ENCODE measurements around the gene TMEM185B. TPM values are rescaled to one million over a fixed set of nuclear protein-coding genes. Genes with fewer than 3 reads are reported as not detected.

TMEM185B gene
- total and polyA plus RNA-seq, 10 of the 15 experiments (the other 5 are each of a cell fraction or from before 2014, with no cell fraction given): 2.4 to 20.9 (median 14.5) TPM

DNA sequence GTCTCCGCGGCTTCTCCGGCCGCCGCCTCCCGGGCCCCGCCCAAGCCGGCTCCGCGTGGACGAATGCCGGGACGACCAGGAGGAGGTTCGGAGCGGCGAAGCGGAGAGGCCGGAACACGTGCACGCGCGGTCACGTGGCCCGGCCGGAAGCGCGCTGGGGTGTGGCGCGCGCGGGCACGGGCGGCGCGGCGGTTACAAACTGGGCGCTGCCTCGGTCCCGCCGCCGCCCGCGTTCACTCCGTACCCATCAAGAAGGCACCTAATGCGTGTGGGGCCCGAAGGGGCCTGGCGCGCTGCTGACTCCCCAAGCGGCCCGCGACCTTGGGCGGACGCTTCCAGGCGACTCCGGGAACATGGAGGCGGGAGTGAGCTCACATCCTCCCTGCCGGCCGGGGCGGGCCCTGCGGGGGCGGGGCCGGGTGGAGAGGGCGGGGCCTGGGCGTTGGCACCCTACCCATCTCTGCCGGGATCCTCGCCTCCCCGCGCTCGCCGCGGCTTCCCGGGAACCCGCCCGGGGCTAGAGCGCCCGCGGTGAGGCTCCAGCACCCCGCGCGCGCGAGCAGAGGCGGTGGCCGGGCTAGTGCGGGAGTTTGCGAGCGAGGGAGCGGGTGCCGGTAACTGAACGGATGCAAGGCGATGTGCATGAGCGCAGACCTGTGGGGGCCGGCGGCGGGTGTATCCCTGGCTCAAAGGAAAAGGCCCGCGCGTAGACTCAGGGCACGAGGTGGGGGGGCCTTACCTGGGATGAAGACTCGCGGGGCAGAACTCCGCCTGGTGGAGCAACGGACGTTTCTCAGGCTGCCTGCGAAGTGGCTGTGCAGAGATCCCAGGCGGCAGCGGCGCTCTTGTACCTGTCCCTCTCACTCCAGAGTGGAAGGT, at the start of gene TMEM185B (continued):
- TF ChIP-seq, protein P1, sequence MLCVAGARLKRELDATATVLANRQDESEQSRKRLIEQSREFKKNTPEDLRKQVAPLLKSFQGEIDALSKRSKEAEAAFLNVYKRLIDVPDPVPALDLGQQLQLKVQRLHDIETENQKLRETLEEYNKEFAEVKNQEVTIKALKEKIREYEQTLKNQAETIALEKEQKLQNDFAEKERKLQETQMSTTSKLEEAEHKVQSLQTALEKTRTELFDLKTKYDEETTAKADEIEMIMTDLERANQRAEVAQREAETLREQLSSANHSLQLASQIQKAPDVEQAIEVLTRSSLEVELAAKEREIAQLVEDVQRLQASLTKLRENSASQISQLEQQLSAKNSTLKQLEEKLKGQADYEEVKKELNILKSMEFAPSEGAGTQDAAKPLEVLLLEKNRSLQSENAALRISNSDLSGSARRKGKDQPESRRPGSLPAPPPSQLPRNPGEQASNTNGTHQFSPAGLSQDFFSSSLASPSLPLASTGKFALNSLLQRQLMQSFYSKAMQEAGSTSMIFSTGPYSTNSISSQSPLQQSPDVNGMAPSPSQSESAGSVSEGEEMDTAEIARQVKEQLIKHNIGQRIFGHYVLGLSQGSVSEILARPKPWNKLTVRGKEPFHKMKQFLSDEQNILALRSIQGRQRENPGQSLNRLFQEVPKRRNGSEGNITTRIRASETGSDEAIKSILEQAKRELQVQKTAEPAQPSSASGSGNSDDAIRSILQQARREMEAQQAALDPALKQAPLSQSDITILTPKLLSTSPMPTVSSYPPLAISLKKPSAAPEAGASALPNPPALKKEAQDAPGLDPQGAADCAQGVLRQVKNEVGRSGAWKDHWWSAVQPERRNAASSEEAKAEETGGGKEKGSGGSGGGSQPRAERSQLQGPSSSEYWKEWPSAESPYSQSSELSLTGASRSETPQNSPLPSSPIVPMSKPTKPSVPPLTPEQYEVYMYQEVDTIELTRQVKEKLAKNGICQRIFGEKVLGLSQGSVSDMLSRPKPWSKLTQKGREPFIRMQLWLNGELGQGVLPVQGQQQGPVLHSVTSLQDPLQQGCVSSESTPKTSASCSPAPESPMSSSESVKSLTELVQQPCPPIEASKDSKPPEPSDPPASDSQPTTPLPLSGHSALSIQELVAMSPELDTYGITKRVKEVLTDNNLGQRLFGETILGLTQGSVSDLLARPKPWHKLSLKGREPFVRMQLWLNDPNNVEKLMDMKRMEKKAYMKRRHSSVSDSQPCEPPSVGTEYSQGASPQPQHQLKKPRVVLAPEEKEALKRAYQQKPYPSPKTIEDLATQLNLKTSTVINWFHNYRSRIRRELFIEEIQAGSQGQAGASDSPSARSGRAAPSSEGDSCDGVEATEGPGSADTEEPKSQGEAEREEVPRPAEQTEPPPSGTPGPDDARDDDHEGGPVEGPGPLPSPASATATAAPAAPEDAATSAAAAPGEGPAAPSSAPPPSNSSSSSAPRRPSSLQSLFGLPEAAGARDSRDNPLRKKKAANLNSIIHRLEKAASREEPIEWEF (IDR thresholded peaks at IDR 0.05; ENCODE audit: insufficient replicate concordance, low read depth, low read length): no peak
- TF ChIP-seq SUZ12 (IDR thresholded peaks at IDR 0.05; ENCODE audit: unreplicated experiment) (no peak), YY1 (IDR thresholded peaks at IDR 0.05; ENCODE audit: low read depth, low read length) (peak; percentile 84), SREBF2 (IDR thresholded peaks at IDR 0.05; ENCODE audit: low read length) (no peak), NRF1 (conservative IDR thresholded peaks at IDR 0.05; ENCODE audit: low read depth, low read length) (no peak), SIX5 (IDR thresholded peaks at IDR 0.05; ENCODE audit: low read depth, low read length, severe bottlenecking) (no peak), RBBP5 (conservative IDR thresholded peaks at IDR 0.05) (peak; percentile 74; the same call in 1 of the 2 replicates), SRF (IDR thresholded peaks at IDR 0.05; ENCODE audit: low read depth in 2 of 2, low read length in 2 of 2) (no peak), RB1 (IDR thresholded peaks at IDR 0.05; ENCODE audit: borderline replicate concordance) (peak; percentile 85; the same call in 1 of the 2 replicates), BCL11A (IDR thresholded peaks at IDR 0.05; ENCODE audit: low read depth, low read length) (no peak), TCF12 (IDR thresholded peaks at IDR 0.05; ENCODE audit: low read depth, low read length) (no peak), BRCA1 (IDR thresholded peaks at IDR 0.05; ENCODE audit: low read depth, low read length) (no peak), PML (IDR thresholded peaks at IDR 0.05; ENCODE audit: low read length) (peak; percentile 87), TAF1 (IDR thresholded peaks at IDR 0.05; ENCODE audit: borderline replicate concordance, low read depth, low read length) (peak; percentile 56; the same call in 1 of the 2 replicates)
- TF ChIP-seq, protein P2, sequence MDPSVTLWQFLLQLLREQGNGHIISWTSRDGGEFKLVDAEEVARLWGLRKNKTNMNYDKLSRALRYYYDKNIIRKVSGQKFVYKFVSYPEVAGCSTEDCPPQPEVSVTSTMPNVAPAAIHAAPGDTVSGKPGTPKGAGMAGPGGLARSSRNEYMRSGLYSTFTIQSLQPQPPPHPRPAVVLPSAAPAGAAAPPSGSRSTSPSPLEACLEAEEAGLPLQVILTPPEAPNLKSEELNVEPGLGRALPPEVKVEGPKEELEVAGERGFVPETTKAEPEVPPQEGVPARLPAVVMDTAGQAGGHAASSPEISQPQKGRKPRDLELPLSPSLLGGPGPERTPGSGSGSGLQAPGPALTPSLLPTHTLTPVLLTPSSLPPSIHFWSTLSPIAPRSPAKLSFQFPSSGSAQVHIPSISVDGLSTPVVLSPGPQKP (IDR thresholded peaks at IDR 0.05; ENCODE audit: low read depth, low read length): peak; percentile 74; the same call in 1 of the 2 replicates
- TF ChIP-seq, protein P3, sequence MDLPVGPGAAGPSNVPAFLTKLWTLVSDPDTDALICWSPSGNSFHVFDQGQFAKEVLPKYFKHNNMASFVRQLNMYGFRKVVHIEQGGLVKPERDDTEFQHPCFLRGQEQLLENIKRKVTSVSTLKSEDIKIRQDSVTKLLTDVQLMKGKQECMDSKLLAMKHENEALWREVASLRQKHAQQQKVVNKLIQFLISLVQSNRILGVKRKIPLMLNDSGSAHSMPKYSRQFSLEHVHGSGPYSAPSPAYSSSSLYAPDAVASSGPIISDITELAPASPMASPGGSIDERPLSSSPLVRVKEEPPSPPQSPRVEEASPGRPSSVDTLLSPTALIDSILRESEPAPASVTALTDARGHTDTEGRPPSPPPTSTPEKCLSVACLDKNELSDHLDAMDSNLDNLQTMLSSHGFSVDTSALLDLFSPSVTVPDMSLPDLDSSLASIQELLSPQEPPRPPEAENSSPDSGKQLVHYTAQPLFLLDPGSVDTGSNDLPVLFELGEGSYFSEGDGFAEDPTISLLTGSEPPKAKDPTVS (IDR thresholded peaks at IDR 0.05; ENCODE audit: low read depth, low read length): no peak
- TF ChIP-seq, protein P4, sequence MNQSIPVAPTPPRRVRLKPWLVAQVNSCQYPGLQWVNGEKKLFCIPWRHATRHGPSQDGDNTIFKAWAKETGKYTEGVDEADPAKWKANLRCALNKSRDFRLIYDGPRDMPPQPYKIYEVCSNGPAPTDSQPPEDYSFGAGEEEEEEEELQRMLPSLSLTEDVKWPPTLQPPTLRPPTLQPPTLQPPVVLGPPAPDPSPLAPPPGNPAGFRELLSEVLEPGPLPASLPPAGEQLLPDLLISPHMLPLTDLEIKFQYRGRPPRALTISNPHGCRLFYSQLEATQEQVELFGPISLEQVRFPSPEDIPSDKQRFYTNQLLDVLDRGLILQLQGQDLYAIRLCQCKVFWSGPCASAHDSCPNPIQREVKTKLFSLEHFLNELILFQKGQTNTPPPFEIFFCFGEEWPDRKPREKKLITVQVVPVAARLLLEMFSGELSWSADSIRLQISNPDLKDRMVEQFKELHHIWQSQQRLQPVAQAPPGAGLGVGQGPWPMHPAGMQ (IDR thresholded peaks at IDR 0.05; ENCODE audit: borderline replicate concordance): no peak

All from GM12878 (cell line).